ENCODE measurements around the gene LRRC8E.
"Not testable (repeated sequence)": the region's sequence is repeated elsewhere in the genome, so short reads cannot be mapped to it uniquely, and the experiment has no call there.

The LRRC8E gene

GRCh38 chr19:7855426-7856108, 32.7 kb upstream of the LRRC8E start:
- no peak for DNase-seq

GRCh38 chr19:7856109-7856591, 32.2 kb upstream of the LRRC8E start:
- DNase-seq, result no peak

- no peak for DNase-seq
Observed at GRCh38 chr19:7856679-7857663, 31.3 kb upstream of the LRRC8E start.

GRCh38 chr19:7857727-7858108, 30.6 kb upstream of the LRRC8E start:
- no peak for DNase-seq

GRCh38 chr19:7858109-7858770, 30.1 kb upstream of the LRRC8E start:
- DNase-seq, result no peak

GRCh38 chr19:7859087-7859486, 29.2 kb upstream of the LRRC8E start:
- DNase-seq, result not testable (repeated sequence)

GRCh38 chr19:7859831-7860713, 28.2 kb upstream of the LRRC8E start:
- DNase-seq, result no peak

GRCh38 chr19:7860714-7861618, 27.3 kb upstream of the LRRC8E start:
- no peak for DNase-seq

- peak; percentile 79 for DNase-seq
Observed at GRCh38 chr19:7861619-7862412, 26.5 kb upstream of the LRRC8E start.

GRCh38 chr19:7862413-7862951, 25.8 kb upstream of the LRRC8E start:
- no peak for DNase-seq

GRCh38 chr19:7863157-7863970, 24.9 kb upstream of the LRRC8E start:
- DNase-seq, result peak; percentile 69

GRCh38 chr19:7863971-7864689, 24.2 kb upstream of the LRRC8E start:
- no peak for DNase-seq

GRCh38 chr19:7864690-7865074, 23.6 kb upstream of the LRRC8E start:
- DNase-seq, result no peak

GRCh38 chr19:7865262-7865911, 22.9 kb upstream of the LRRC8E start:
- no peak for DNase-seq

GRCh38 chr19:7866399-7867091, 21.8 kb upstream of the LRRC8E start:
- no peak for DNase-seq

- no peak for DNase-seq
Observed at GRCh38 chr19:7867092-7867844, 21.0 kb upstream of the LRRC8E start.

- DNase-seq, result no peak
Observed at GRCh38 chr19:7868326-7868670, 20.0 kb upstream of the LRRC8E start.

All from retina (tissue), 1 donor.